Measurements from ENCODE around the gene DMD. TPM values are rescaled to one million over a fixed set of nuclear protein-coding genes. Genes with fewer than 3 reads are reported as not detected.

The DMD gene
- total RNA-seq, 1 donor from 2014 or later, result 30.6 TPM

GRCh38 chrX:31715675-31716074 is 1495.7 kb downstream of the DMD start:
- Histone ChIP-seq H2AFZ (replicated peaks) (no peak overlapping the region), H3K27me3 (no peaks in the 10 kb centered on the region), H3K79me2 (ENCODE audit: low read depth) (no peaks in the 10 kb centered on the region), H3K36me3 (no peaks in the 10 kb centered on the region), H3K4me1 (no peaks in the 10 kb centered on the region), H3K4me2 (no peak overlapping the region), H3F3A (ENCODE audit: low read depth) (no peaks in the 10 kb centered on the region), H3K9me3 (ENCODE audit: low read depth) (peaks cover 4% of the 10 kb centered on the region), H4K20me1 (ENCODE audit: low read depth) (no peaks in the 10 kb centered on the region), H3K4me3 (no peak overlapping the region), H3K9ac (no peak overlapping the region), H3K27ac (no peak overlapping the region)
- DNase-seq (ENCODE audit: low spot score), result no peak
- Mint-ChIP-seq H3K27me3 (ENCODE audit: insufficient read depth, low read depth) (no peaks in the 10 kb centered on the region), H3K9me3 (peaks cover 7% of the 10 kb centered on the region), H3K4me3 (no peak overlapping the region), H3K27ac (no peak overlapping the region), H3K36me3 (peaks cover 1% of the 10 kb centered on the region), H3K4me1 (peaks cover 13% of the 10 kb centered on the region)
- no peak for TF ChIP-seq EZH2 (IDR thresholded peaks at IDR 0.05)
- TF ChIP-seq CTCF (IDR thresholded peaks at IDR 0.05), result no peak
- no peak for TF ChIP-seq EZH2phosphoT487 (IDR thresholded peaks at IDR 0.05)

- peaks cover 1% of the 10 kb centered on the region for H3K36me3 Mint-ChIP-seq
- no peak overlapping the region for H3K4me3 Mint-ChIP-seq
- Histone ChIP-seq H3K9ac (no peak overlapping the region), H3K36me3 (no peaks in the 10 kb centered on the region), H3K4me2 (no peak overlapping the region), H3K79me2 (ENCODE audit: low read depth) (no peaks in the 10 kb centered on the region), H4K20me1 (ENCODE audit: low read depth) (no peaks in the 10 kb centered on the region), H3F3A (ENCODE audit: low read depth) (no peaks in the 10 kb centered on the region), H3K4me1 (no peaks in the 10 kb centered on the region), H3K4me3 (no peak overlapping the region), H3K27me3 (no peaks in the 10 kb centered on the region), H3K9me3 (ENCODE audit: low read depth) (peaks cover 4% of the 10 kb centered on the region), H2AFZ (replicated peaks) (no peak overlapping the region), H3K27ac (no peak overlapping the region)
- no peak overlapping the region for H3K27ac Mint-ChIP-seq
- TF ChIP-seq EZH2 (IDR thresholded peaks at IDR 0.05), result no peak
- TF ChIP-seq CTCF (IDR thresholded peaks at IDR 0.05), result no peak
- no peak for TF ChIP-seq EZH2phosphoT487 (IDR thresholded peaks at IDR 0.05)
- peaks cover 7% of the 10 kb centered on the region for H3K9me3 Mint-ChIP-seq
- no peaks in the 10 kb centered on the region for H3K27me3 Mint-ChIP-seq (ENCODE audit: insufficient read depth, low read depth)
- DNase-seq (ENCODE audit: low spot score), result no peak
- H3K4me1 Mint-ChIP-seq, result peaks cover 15% of the 10 kb centered on the region
These were observed 1496.6 kb downstream of the DMD start for GRCh38 chrX:31714797-31715196.

DNA sequence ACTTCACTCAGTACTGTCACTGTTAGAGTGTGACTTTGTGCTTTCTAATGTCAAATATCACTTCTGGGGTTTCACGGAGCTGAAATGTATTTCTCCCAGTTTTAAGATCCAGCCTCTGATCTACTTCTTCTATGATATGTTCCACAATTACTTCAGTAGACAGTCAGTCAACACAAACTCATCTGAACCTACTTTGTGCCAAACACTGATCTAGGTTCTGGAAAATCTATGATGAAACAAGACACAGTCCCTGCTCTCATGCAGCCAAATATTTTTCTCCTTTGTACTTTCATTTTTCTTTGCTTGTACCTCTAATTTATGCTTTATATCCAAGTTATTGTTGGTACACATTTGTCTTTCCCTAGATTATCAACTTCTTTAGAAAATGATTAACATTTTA is 1498.2 kb downstream of the DMD start:
- H3K27ac Mint-ChIP-seq, result no peak overlapping the region

More for the DNA sequence above, 1498.2 kb downstream of the DMD start:
- TF ChIP-seq EZH2phosphoT487 (IDR thresholded peaks at IDR 0.05), result no peak
- TF ChIP-seq EZH2 (IDR thresholded peaks at IDR 0.05), result no peak
- TF ChIP-seq CTCF (IDR thresholded peaks at IDR 0.05), result no peak
- Histone ChIP-seq H3F3A (ENCODE audit: low read depth) (no peaks in the 10 kb centered on the region), H3K4me2 (no peak overlapping the region), H3K4me1 (no peaks in the 10 kb centered on the region), H4K20me1 (ENCODE audit: low read depth) (no peaks in the 10 kb centered on the region), H3K27ac (no peak overlapping the region), H3K27me3 (no peaks in the 10 kb centered on the region), H3K36me3 (no peaks in the 10 kb centered on the region), H3K79me2 (ENCODE audit: low read depth) (no peaks in the 10 kb centered on the region), H3K9ac (no peak overlapping the region), H2AFZ (replicated peaks) (no peak overlapping the region), H3K9me3 (ENCODE audit: low read depth) (peaks cover 4% of the 10 kb centered on the region), H3K4me3 (no peak overlapping the region)
- DNase-seq (ENCODE audit: low spot score), result no peak
- Mint-ChIP-seq H3K4me3 (no peak overlapping the region), H3K9me3 (no peaks in the 10 kb centered on the region), H3K4me1 (peaks cover 11% of the 10 kb centered on the region), H3K36me3 (peaks cover 1% of the 10 kb centered on the region), H3K27me3 (ENCODE audit: insufficient read depth, low read depth) (no peaks in the 10 kb centered on the region)

Measured in neural progenitor cell (in vitro differentiated cells).